K562 (cell line): Measurements from ENCODE around the gene NFYC. TPM values are rescaled to one million over a fixed set of nuclear protein-coding genes. Genes with fewer than 3 reads are reported as not detected.

Experiments used
- ATAC-seq: fragments of 200-7000 bp; cut with Tn5 transposase; 3 replicates; pipeline ENCODE4 v1.9.1; 2020; ENCODE audit warnings: moderate library complexity
- BruUV-seq: library from RNA; stranded (reverse); fragments of 400-500 nt; replicated peaks from 2 replicates; lab custom pipeline; 2021; lab: Mats Ljungman, UMichigan
- CTCF ChIA-PET: fragments of 300-600 bp; formaldehyde crosslinking; extraction: SDS; loops from one replicate; lab custom pipeline; 2021; ENCODE audit warnings: low intra/inter-chr PET ratio; lab: Yijun Ruan, JAX
- POLR2A ChIA-PET: fragments of 300-600, 350-650 bp; sonication (Branson Sonifier 250); formaldehyde crosslinking; extraction: SDS; loops from one replicate; lab custom pipeline; 2021; ENCODE audit warnings: antibody characterized with exemption, inconsistent platforms; lab: Yijun Ruan, JAX
- DNase-seq, 4 experiments: peaks; one replicate each; pipeline versions ENCODE4 v3.0.0 to v3.0.0-alpha.2; 2011 to 2018; ENCODE audit warnings: low spot score in 3 of 4, mixed read lengths in 3 of 4; ENCODE audit errors: extremely low read depth in 1 of 4
- FAIRE-seq: peaks from 2 replicates; lab custom pipeline; 2011; peaks lifted over from hg19 to GRCh38; lab: Jason Lieb, UNC
- H2AFZ ChIP-seq: 2 replicates; pipeline ENCODE4 v1.6.0; 2011; ENCODE audit warnings: low read depth, low read length, control low read depth, inconsistent platforms
- H3K27ac ChIP-seq: fragments of 200-600 bp; 3 replicates; pipeline ENCODE4 v1.8.0; 2011; ENCODE audit warnings: low read depth, mild to moderate bottlenecking, control low read depth, inconsistent platforms, low read length, moderate library complexity, mixed read lengths; ENCODE audit errors: extremely low read depth
- H3K27me3 ChIP-seq, 2 experiments: fragments of 300-600 bp in 1 of 2; 2 replicates in 1 of 2; 3 replicates in 1 of 2; pipeline versions ENCODE4 v1.6.0 to v1.8.0; 2011; ENCODE audit warnings: inconsistent platforms in 2 of 2, low read length in 2 of 2, mild to moderate bottlenecking in 1 of 2, mixed read lengths in 1 of 2, moderate library complexity in 1 of 2; ENCODE audit not compliant: control insufficient read depth in 2 of 2, insufficient read depth in 2 of 2
- H3K36me3 ChIP-seq: fragments of 300-600 bp; 3 replicates; pipeline ENCODE4 v1.8.0; 2011; ENCODE audit warnings: mild to moderate bottlenecking, low read length, inconsistent platforms; ENCODE audit not compliant: control insufficient read depth, insufficient read depth
- H3K4me1 ChIP-seq, 2 experiments: fragments of 200-600 bp in 1 of 2; replicated peaks in 1 of 2; 2 replicates in 1 of 2; 3 replicates in 1 of 2; pipeline versions ENCODE4 v1.5.1 to v1.8.0; 2011; ENCODE audit warnings: inconsistent platforms in 2 of 2, low read length in 2 of 2, mild to moderate bottlenecking in 1 of 2, mixed read lengths in 1 of 2, moderate library complexity in 1 of 2; ENCODE audit not compliant: control insufficient read depth in 2 of 2, insufficient read depth in 2 of 2
- H3K4me2 ChIP-seq: 2 replicates; pipeline ENCODE4 v1.6.1; 2011; ENCODE audit warnings: low read length, control low read depth, inconsistent platforms, mixed read lengths; ENCODE audit not compliant: insufficient read depth
- H3K4me3 ChIP-seq: fragments of 200-600 bp; sonication (generic), shearing (Covaris generic); 2 replicates; pipeline ENCODE4 v1.5.1; 2016; ENCODE audit warnings: control low read depth, inconsistent platforms
- H3K79me2 ChIP-seq: fragments of 200-600 bp; 3 replicates; pipeline ENCODE4 v1.8.0; 2011; ENCODE audit warnings: low read length, inconsistent platforms; ENCODE audit not compliant: control insufficient read depth, insufficient read depth
- H3K9ac ChIP-seq, 2 experiments: 2 replicates each; pipeline versions ENCODE4 v1.6.0 to v1.6.1; 2011; ENCODE audit warnings: low read depth in 2 of 2, low read length in 2 of 2, control low read depth in 1 of 2, inconsistent platforms in 1 of 2, mild to moderate bottlenecking in 1 of 2, mixed read lengths in 1 of 2; ENCODE audit not compliant: insufficient read depth in 1 of 2
- H3K9me1 ChIP-seq: one replicate; pipeline ENCODE4 v1.6.0; 2011; ENCODE audit warnings: inconsistent platforms, mild to moderate bottlenecking, low read length, moderate library complexity; ENCODE audit not compliant: control insufficient read depth, insufficient read depth
- H3K9me3 ChIP-seq: replicated peaks from 2 replicates; pipeline ENCODE4 v1.5.1; 2011; ENCODE audit warnings: low read depth, low read length, inconsistent platforms; ENCODE audit not compliant: control insufficient read depth, insufficient read depth
- H4K20me1 ChIP-seq: replicated peaks from 2 replicates; pipeline ENCODE4 v1.6.1; 2011; ENCODE audit warnings: low read length, inconsistent platforms, mixed read lengths; ENCODE audit not compliant: control insufficient read depth, insufficient read depth
- ARID3A ChIP-seq: IDR thresholded peaks from 2 replicates; pipeline ENCODE4 v1.6.1; 2012; ENCODE audit warnings: low read depth, low read length, improper control_type of control experiment, borderline replicate concordance
- BCLAF1 ChIP-seq, 2 experiments: fragments of 450-650 bp in 1 of 2; IDR thresholded peaks; 2 replicates each; pipeline ENCODE4 v1.6.1; 2011 to 2017; ENCODE audit warnings: low read depth in 2 of 2, antibody characterized with exemption in 1 of 2, borderline replicate concordance in 1 of 2, low read length in 1 of 2, mild to moderate bottlenecking in 1 of 2, mixed read lengths in 1 of 2; ENCODE audit not compliant: control insufficient read depth in 1 of 2
- BRD4 ChIP-seq: fragments of 200-600 bp; sonication (generic); IDR thresholded peaks from 2 replicates; pipeline ENCODE4 v1.6.1; 2017; ENCODE audit warnings: inconsistent platforms
- BRF1 ChIP-seq: IDR thresholded peaks from 3 replicates; pipeline ENCODE4 v1.6.1; 2011; ENCODE audit warnings: borderline replicate concordance, mild to moderate bottlenecking; ENCODE audit not compliant: insufficient read length; ENCODE audit errors: extremely low read depth
- C11orf30 ChIP-seq: fragments of 450-650 bp; IDR thresholded peaks from 2 replicates; pipeline ENCODE4 v1.6.1; 2016; ENCODE audit warnings: low read depth, mild to moderate bottlenecking
- CBX1 ChIP-seq: sonication (generic); IDR thresholded peaks from 2 replicates; pipeline ENCODE4 v1.6.1; 2016; ENCODE audit warnings: antibody characterized with exemption, low read depth, mild to moderate bottlenecking
- FOS ChIP-seq: IDR thresholded peaks from 3 replicates; pipeline ENCODE4 v1.6.1; 2011; ENCODE audit not compliant: insufficient read length; ENCODE audit errors: extremely low read depth
- FOXJ3 ChIP-seq: sonication (generic); formaldehyde crosslinking; IDR thresholded peaks from 2 replicates; pipeline ENCODE4 v1.4.0; 2020; ENCODE audit warnings: mild to moderate bottlenecking, missing genetic modification reagents
- HDAC2 ChIP-seq: fragments of 450-650 bp; IDR thresholded peaks from 2 replicates; pipeline ENCODE4 v1.6.1; 2016; ENCODE audit warnings: mild to moderate bottlenecking
- HOXB6 ChIP-seq: fragments of 250-450 bp; sonication (Bioruptor Pico); IDR thresholded peaks from 2 replicates; pipeline ENCODE4 v1.5.1; 2022; ENCODE audit warnings: mild to moderate bottlenecking, borderline replicate concordance
- MAFF ChIP-seq: IDR thresholded peaks from 2 replicates; pipeline ENCODE4 v1.6.1; 2012; ENCODE audit warnings: low read length, improper control_type of control experiment
- MAFG ChIP-seq: fragments of 450-650 bp; conservative IDR thresholded peaks from 2 replicates; pipeline ENCODE4 v1.6.1; 2016; ENCODE audit warnings: missing genetic modification characterization, missing compliant biosample characterization
- MAFK ChIP-seq: IDR thresholded peaks from 2 replicates; pipeline ENCODE4 v1.6.1; 2011; ENCODE audit warnings: low read length, improper control_type of control experiment
- NUFIP1 ChIP-seq: fragments of 450-650 bp; IDR thresholded peaks from 2 replicates; pipeline ENCODE4 v1.6.1; 2018; ENCODE audit not compliant: partially characterized antibody
- POLR2AphosphoS5 ChIP-seq: IDR thresholded peaks from 2 replicates; pipeline ENCODE4 v1.6.1; 2011; ENCODE audit warnings: mild to moderate bottlenecking, low read depth, low read length, moderate library complexity; ENCODE audit not compliant: control insufficient read depth, insufficient read depth
- SIX5 ChIP-seq, 2 experiments: IDR thresholded peaks; 2 replicates each; pipeline ENCODE4 v1.6.1; 2011; ENCODE audit warnings: low read length in 2 of 2, borderline replicate concordance in 1 of 2, low read depth in 1 of 2, mild to moderate bottlenecking in 1 of 2, moderate library complexity in 1 of 2; ENCODE audit not compliant: insufficient read depth in 1 of 2
- SNIP1 ChIP-seq: fragments of 450-650 bp; IDR thresholded peaks from 2 replicates; pipeline ENCODE4 v1.7.1; 2017; ENCODE audit warnings: low read depth, mild to moderate bottlenecking
- ZNF316 ChIP-seq: fragments of 450-650 bp; IDR thresholded peaks from 2 replicates; pipeline ENCODE4 v1.6.1; 2016
- ZNF444 ChIP-seq: fragments of 250-450 bp; sonication (Bioruptor Pico); IDR thresholded peaks from 2 replicates; pipeline ENCODE4 v1.4.0; 2020; ENCODE audit warnings: mild to moderate bottlenecking, moderate library complexity
- WGBS: fragments of 100-300 bp; shearing (Covaris generic); methylation state at CpG from one replicate; pipeline ENCODE4 v1.1.6; 2016; ENCODE audit warnings: low coverage, mixed read lengths; ENCODE audit not compliant: insufficient coverage; ENCODE audit errors: missing lambda C conversion rate; 5-methylcytosine and 5-hydroxymethylcytosine counted together
- in situ Hi-C: fragments of 300-500 bp; cut with MboI; formaldehyde crosslinking; loops from 4 replicates; pipeline ENCODE4 v1.15.0; 2018; ENCODE audit warnings: inconsistent platforms, mixed read lengths
- intact Hi-C: fragments of 100-400 bp; cut with micrococcal nuclease; formaldehyde crosslinking; loops from 2 replicates; pipeline ENCODE4 v1.14.2; 2022
- polyA plus RNA-seq, 8 experiments: library from polyadenylated mRNA; depleted of rRNA in 4 of 8; stranded (reverse) in 5 of 8; unstranded in 3 of 8; fragments of >200 nt; fragmentation: Nextera tagmentation in 2 of 8; fragmentation: Illumina TruSeq in 1 of 8; extraction: Ambion mirVana in 2 of 8; extraction: Trizol in 1 of 8; gene quantifications; 2 replicates each; pipeline versions ENCODE4 v1.2.1 to v1.2.3, GENCODE V29; 2011 to 2014; ENCODE audit warnings: inconsistent platforms in 1 of 8, missing spikeins in 1 of 8
- total RNA-seq, 7 experiments: library from RNA; depleted of rRNA in 6 of 7; stranded (reverse); fragments of >200 nt in 6 of 7; fragmentation: Illumina TruSeq in 2 of 7; extraction: Trizol in 2 of 7; gene quantifications; 2 replicates each; pipeline versions ENCODE4 v1.2.1 to v1.2.3, GENCODE V29; 2011 to 2021; ENCODE audit warnings: low replicate concordance in 1 of 7

Gene NFYC
- total and polyA plus RNA-seq, 9 of the 15 experiments (the other 6 are each of a cell fraction or from before 2014, with no cell fraction given) = 4.8 to 59.8 (median 41.1) TPM

GRCh38 chr1:40755067-40755466 is 63.6 kb downstream of the NFYC start (continued):
- no peak for TF ChIP-seq BCLAF1 (IDR thresholded peaks at IDR 0.05; ENCODE audit: borderline replicate concordance in 1 of 2, control insufficient read depth in 1 of 2, low read depth in 2 of 2, low read length in 1 of 2)

- 83% methylated on average over 3 of the region's 3 CpGs for WGBS
- Histone ChIP-seq H3K36me3 (peaks cover 92% of the 10 kb centered on the region), H3K4me3 (no peak overlapping the region), H4K20me1 (no peaks in the 10 kb centered on the region), H3K9ac (no peak overlapping the region), H3K9me1 (no peaks in the 10 kb centered on the region), H3K79me2 (no peaks in the 10 kb centered on the region), H3K4me2 (no peak overlapping the region), H3K9me3 (no peaks in the 10 kb centered on the region), H3K4me1 (no peaks in the 10 kb centered on the region), H2AFZ (no peak overlapping the region), H3K27me3 (no peaks in the 10 kb centered on the region), H3K27ac (no peak overlapping the region)
- DNase-seq = no peak
- ATAC-seq = no peak
- ChIA-PET CTCF (no interaction called here), POLR2A (interaction anchor here (0.5 to 2.3 kb wide), 8 partner anchors 8 to 441 kb away, joined by 3 to 11 read pairs (median 4); no protein-coding TSS in a partner anchor)
- in situ Hi-C loops (no loop called here), intact Hi-C loops (no loop called here)
- no TSS peak for BruUV-seq
- FAIRE-seq = no peak
- TF ChIP-seq SNIP1 (no peak), HOXB6 (CRISPR knock-in tag) (no peak), MAFF (peak; percentile 50), NUFIP1 (no peak), C11orf30 (peak; percentile 69), ARID3A (no peak), ZNF444 (CRISPR knock-in tag) (no peak), CBX1 (no peak), SIX5 (IDR thresholded peaks at IDR 0.05; ENCODE audit: borderline replicate concordance in 1 of 2, insufficient read depth in 1 of 2, low read depth in 1 of 2, low read length in 2 of 2) (no peak), HDAC2 (no peak), MAFK (peak; percentile 44; the same call in 1 of the 2 replicates), MAFG (peak; percentile 59), FOXJ3 (no peak), BRD4 (no peak), ZNF316 (peak; percentile 86), FOS (no peak), POLR2AphosphoS5 (no peak), BRF1 (no peak)
These were observed 65.0 kb downstream of the NFYC start for GRCh38 chr1:40756523-40756922.
